Measurements from ENCODE around the gene CMA1. TPM values are rescaled to one million over a fixed set of nuclear protein-coding genes. Genes with fewer than 3 reads are reported as not detected.
"Not testable (repeated sequence)": the region's sequence is repeated elsewhere in the genome, so short reads cannot be mapped to it uniquely, and the experiment has no call there.

Gene CMA1
- total and polyA plus RNA-seq, 2 donors from 2014 or later, result 2.1 TPM; not detected in 1

DNA sequence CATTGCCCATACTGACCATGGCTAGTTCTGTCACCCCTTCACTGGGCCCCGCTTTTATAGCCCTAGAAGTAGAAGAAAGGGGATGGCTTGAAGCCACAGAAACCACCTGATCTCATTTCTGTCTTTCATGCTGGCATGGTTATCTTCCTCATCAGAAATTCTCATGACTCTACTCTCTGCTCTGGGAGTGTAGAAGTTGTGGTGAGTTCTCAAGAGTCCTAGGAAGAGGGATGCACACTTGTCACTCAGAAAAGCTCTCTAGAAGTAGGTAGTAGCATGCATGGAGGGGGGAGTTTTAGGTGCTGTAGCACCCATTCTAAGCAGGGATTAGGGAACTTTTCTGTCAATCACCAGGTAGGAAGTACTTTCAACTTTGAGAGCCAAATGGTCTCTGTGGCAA, 6.1 kb upstream of the CMA1 start:
- intact Hi-C loops (cut with DNase I), result no loop called here

GRCh38 chr14:24513009-24513408, 4.9 kb upstream of the CMA1 start:
- no peaks in the 10 kb centered on the region for H3K4me1 ChIP-seq (ENCODE audit: control insufficient read depth in 2 of 3, insufficient read depth in 2 of 3, low read depth in 1 of 3, low read length in 3 of 3)
- intact Hi-C loops (cut with DNase I), result no loop called here
- no peaks in the 10 kb centered on the region for H3K27me3 ChIP-seq (ENCODE audit: control insufficient read depth, insufficient read depth, low read length)
- H3K9ac ChIP-seq (ENCODE audit: low read length in 3 of 3), result no peak overlapping the region
- no peaks in the 10 kb centered on the region for H3K36me3 ChIP-seq (ENCODE audit: control insufficient read depth in 2 of 3, insufficient read depth in 3 of 3, low read length in 3 of 3)
- H3K9me3 ChIP-seq (ENCODE audit: control insufficient read depth in 2 of 3, insufficient read depth in 1 of 3, low read length in 3 of 3), result no peaks in the 10 kb centered on the region
- no peak for TF ChIP-seq CTCF (IDR thresholded peaks at IDR 0.05; ENCODE audit: borderline replicate concordance, extremely low read depth, insufficient read depth)
- FAIRE-seq, result no peak
- H3K27ac ChIP-seq (ENCODE audit: low read depth in 2 of 2, low read length in 2 of 2), result no peak overlapping the region
- peak in 2 of 5 donors; percentile 8 to 28 for DNase-seq
- no peak overlapping the region for H3K4me3 ChIP-seq (ENCODE audit: low read length in 3 of 3)

More for the DNA sequence above, 6.1 kb upstream of the CMA1 start:
- no peak overlapping the region for H3K9ac ChIP-seq (ENCODE audit: low read length in 3 of 3)
- H3K4me1 ChIP-seq (ENCODE audit: control insufficient read depth in 2 of 3, insufficient read depth in 2 of 3, low read depth in 1 of 3, low read length in 3 of 3), result no peaks in the 10 kb centered on the region
- no peaks in the 10 kb centered on the region for H3K36me3 ChIP-seq (ENCODE audit: control insufficient read depth in 2 of 3, insufficient read depth in 3 of 3, low read length in 3 of 3)
- no peaks in the 10 kb centered on the region for H3K27me3 ChIP-seq (ENCODE audit: control insufficient read depth, insufficient read depth, low read length)
- FAIRE-seq (no peak), DNase-seq (no peak)
- no peak for TF ChIP-seq CTCF (IDR thresholded peaks at IDR 0.05; ENCODE audit: borderline replicate concordance, extremely low read depth, insufficient read depth)
- no peak overlapping the region for H3K27ac ChIP-seq (ENCODE audit: low read depth in 2 of 2, low read length in 2 of 2)
- no peak overlapping the region for H3K4me3 ChIP-seq (ENCODE audit: low read length in 3 of 3)
- no peaks in the 10 kb centered on the region for H3K9me3 ChIP-seq (ENCODE audit: control insufficient read depth in 2 of 3, insufficient read depth in 1 of 3, low read length in 3 of 3)

DNA sequence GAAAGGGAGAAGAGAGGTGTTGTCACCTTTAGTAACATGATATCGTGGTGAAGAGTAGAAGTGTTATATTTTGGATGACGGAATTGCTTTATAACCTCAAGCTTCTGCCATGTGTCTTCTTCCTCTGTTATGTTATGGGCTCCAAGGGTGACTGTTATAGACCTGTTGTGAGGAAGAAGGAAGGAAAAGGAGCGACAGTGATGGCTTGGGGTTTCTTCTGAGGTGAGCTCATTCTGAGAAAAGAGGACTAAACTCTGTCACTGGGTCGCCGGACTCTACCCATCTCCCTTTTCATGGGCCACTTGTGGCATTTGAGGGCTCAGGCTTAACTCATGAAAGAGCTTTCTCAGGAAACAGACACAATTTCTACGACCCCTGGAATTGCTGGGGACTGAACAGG, 1.6 kb downstream of the CMA1 start:
- Histone ChIP-seq H3K27ac (ENCODE audit: low read depth in 2 of 2, low read length in 2 of 2) (no peak overlapping the region), H3K9ac (ENCODE audit: low read length in 3 of 3) (no peak overlapping the region), H3K9me3 (ENCODE audit: control insufficient read depth in 2 of 3, insufficient read depth in 1 of 3, low read length in 3 of 3) (no peaks in the 10 kb centered on the region), H3K27me3 (ENCODE audit: control insufficient read depth, insufficient read depth, low read length) (no peaks in the 10 kb centered on the region), H3K36me3 (ENCODE audit: control insufficient read depth in 2 of 3, insufficient read depth in 3 of 3, low read length in 3 of 3) (no peaks in the 10 kb centered on the region), H3K4me1 (ENCODE audit: control insufficient read depth in 2 of 3, insufficient read depth in 2 of 3, low read depth in 1 of 3, low read length in 3 of 3) (no peaks in the 10 kb centered on the region), H3K4me3 (ENCODE audit: low read length in 3 of 3) (no peak overlapping the region)
- no peak for TF ChIP-seq CTCF (IDR thresholded peaks at IDR 0.05; ENCODE audit: borderline replicate concordance, extremely low read depth, insufficient read depth)
- DNase-seq, result no peak
- intact Hi-C loops (cut with DNase I), result no loop called here
- no peak for FAIRE-seq

DNA sequence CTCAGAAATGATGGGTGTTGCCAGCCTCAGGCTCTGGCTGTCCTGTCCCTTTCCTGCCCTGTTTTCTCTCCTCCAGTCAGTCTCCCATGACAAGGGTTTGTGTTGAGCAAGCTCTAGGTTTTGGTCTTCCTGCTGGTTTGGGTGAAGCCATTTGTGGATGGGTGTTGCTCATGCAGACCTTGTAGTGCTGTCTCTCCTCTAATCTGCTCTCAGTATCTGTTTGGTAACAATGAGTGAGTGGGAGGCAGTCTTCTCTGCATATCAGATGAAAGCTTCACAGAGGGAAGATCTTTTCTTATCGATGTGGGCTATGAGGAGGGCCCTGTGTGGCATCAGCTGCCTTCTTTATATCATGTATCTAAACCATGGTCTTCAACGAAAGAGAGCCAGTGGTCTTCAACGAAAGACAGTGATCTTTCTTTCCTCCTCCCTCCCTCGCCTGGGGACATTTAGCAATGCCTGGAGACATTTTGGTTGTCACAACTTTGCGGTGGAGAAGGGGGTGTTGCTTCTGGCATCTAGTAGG, 3.6 kb downstream of the CMA1 start:
- no peaks in the 10 kb centered on the region for H3K4me1 ChIP-seq (ENCODE audit: control insufficient read depth in 2 of 3, insufficient read depth in 2 of 3, low read depth in 1 of 3, low read length in 3 of 3)
- FAIRE-seq (no peak), DNase-seq (no peak)
- H3K4me3 ChIP-seq (ENCODE audit: low read length in 3 of 3), result no peak overlapping the region
- H3K27me3 ChIP-seq (ENCODE audit: control insufficient read depth, insufficient read depth, low read length), result no peaks in the 10 kb centered on the region
- H3K9me3 ChIP-seq (ENCODE audit: control insufficient read depth in 2 of 3, insufficient read depth in 1 of 3, low read length in 3 of 3), result no peaks in the 10 kb centered on the region
- no peak for TF ChIP-seq CTCF (IDR thresholded peaks at IDR 0.05; ENCODE audit: borderline replicate concordance, extremely low read depth, insufficient read depth)
- intact Hi-C loops (cut with DNase I), result no loop called here
- no peaks in the 10 kb centered on the region for H3K36me3 ChIP-seq (ENCODE audit: control insufficient read depth in 2 of 3, insufficient read depth in 3 of 3, low read length in 3 of 3)
- H3K9ac ChIP-seq (ENCODE audit: low read length in 3 of 3), result no peak overlapping the region
- H3K27ac ChIP-seq (ENCODE audit: low read depth in 2 of 2, low read length in 2 of 2), result no peak overlapping the region

- DNase-seq; intact Hi-C loops (cut with DNase I); FAIRE-seq; H3K27me3 ChIP-seq (ENCODE audit: control insufficient read depth, insufficient read depth, low read length); H3K9ac ChIP-seq (ENCODE audit: low read length in 3 of 3); H3K4me1 ChIP-seq (ENCODE audit: control insufficient read depth in 2 of 3, insufficient read depth in 2 of 3, low read depth in 1 of 3, low read length in 3 of 3); H3K4me3 ChIP-seq (ENCODE audit: low read length in 3 of 3); H3K27ac ChIP-seq (ENCODE audit: low read depth in 2 of 2, low read length in 2 of 2); H3K36me3 ChIP-seq (ENCODE audit: control insufficient read depth in 2 of 3, insufficient read depth in 3 of 3, low read length in 3 of 3); H3K9me3 ChIP-seq (ENCODE audit: control insufficient read depth in 2 of 3, insufficient read depth in 1 of 3, low read length in 3 of 3): not testable (repeated sequence)
These were observed 16.3 kb downstream of the CMA1 start for GRCh38 chr14:24491586-24492408.

Measured in kidney (tissue), 14 donors.